Stimulated activated CD4-positive, alpha-beta T cell treated with anti-CD3 and anti-CD28 coated beads, TNF-alpha, amount 100 ng/mL, for 4 hours (primary cell): Measurements from ENCODE around the gene AJAP1.

Experiments
- DNase-seq, 3 experiments: peaks; one replicate each; pipeline ENCODE4 v3.0.0-alpha.2; 2020; ENCODE audit warnings: low read depth in 3 of 3

The AJAP1 gene

GRCh38 chr1:4631321-4631720 lies 23.1 kb upstream of the AJAP1 start:
- DNase-seq = no peak

GRCh38 chr1:4633346-4633745 lies 21.1 kb upstream of the AJAP1 start:
- DNase-seq = no peak

- no peak for DNase-seq
Observed at GRCh38 chr1:4634156-4634792, 20.1 kb upstream of the AJAP1 start.

- DNase-seq = no peak
Observed at GRCh38 chr1:4634793-4635406, 19.5 kb upstream of the AJAP1 start.

- no peak for DNase-seq
Observed at GRCh38 chr1:4636186-4636585, 18.2 kb upstream of the AJAP1 start.

GRCh38 chr1:4636644-4637380 lies 17.6 kb upstream of the AJAP1 start:
- no peak for DNase-seq

- DNase-seq = no peak
Observed at GRCh38 chr1:4637616-4638344, 16.6 kb upstream of the AJAP1 start.

GRCh38 chr1:4638345-4638729 lies 16.1 kb upstream of the AJAP1 start:
- no peak for DNase-seq

- DNase-seq = no peak
Observed at GRCh38 chr1:4640931-4641330, 13.5 kb upstream of the AJAP1 start.

- DNase-seq = no peak
Observed at GRCh38 chr1:4647391-4647790, 7.0 kb upstream of the AJAP1 start.

- no peak for DNase-seq
Observed at GRCh38 chr1:4648657-4649056, 5.8 kb upstream of the AJAP1 start.

GRCh38 chr1:4650481-4650880 lies 3.9 kb upstream of the AJAP1 start:
- DNase-seq = no peak

GRCh38 chr1:4650981-4651380 lies 3.4 kb upstream of the AJAP1 start:
- no peak for DNase-seq

- DNase-seq = peak; percentile 21 to 41 (median 27)
Observed at GRCh38 chr1:4652631-4653327, 1.6 kb upstream of the AJAP1 start.

- no peak for DNase-seq
Observed at GRCh38 chr1:4653328-4653660, 1.1 kb upstream of the AJAP1 start.

GRCh38 chr1:4654764-4655673 lies 610 bp downstream of the AJAP1 start:
- no peak for DNase-seq

- no peak for DNase-seq
Observed at GRCh38 chr1:4655674-4656532, 1.5 kb downstream of the AJAP1 start.

- DNase-seq = no peak
Observed at GRCh38 chr1:4656533-4657140, 2.2 kb downstream of the AJAP1 start.

GRCh38 chr1:4657244-4657789 lies 2.9 kb downstream of the AJAP1 start:
- DNase-seq = no peak
